DND-41 (cell line): Measurements from ENCODE around the gene MLLT1.

Source experiments
- ATAC-seq: fragments of 200-7000 bp; cut with Tn5 transposase; 3 replicates; pipeline ENCODE4 v1.9.1; 2021; ENCODE audit warnings: low read depth; ENCODE audit not compliant: insufficient read depth
- DNase-seq: peaks from one replicate; pipeline ENCODE4 v3.0.0-alpha.2; 2020
- H2AFZ ChIP-seq: 2 replicates; pipeline ENCODE4 v1.6.0; 2012; ENCODE audit warnings: low read depth, low read length
- H3K27ac ChIP-seq: 2 replicates; pipeline ENCODE4 v1.5.1; 2012; ENCODE audit warnings: low read length, inconsistent platforms
- H3K27me3 ChIP-seq: fragments of 200-600 bp; sonication (generic); 2 replicates; pipeline ENCODE4 v1.6.0; 2012; ENCODE audit warnings: low read length, mild to moderate bottlenecking, inconsistent platforms; ENCODE audit not compliant: insufficient read depth, poor library complexity
- H3K36me3 ChIP-seq: 2 replicates; pipeline ENCODE4 v1.5.1; 2012; ENCODE audit warnings: low read length, inconsistent platforms; ENCODE audit not compliant: insufficient read depth
- H3K4me1 ChIP-seq: 2 replicates; pipeline ENCODE4 v1.5.1; 2012; ENCODE audit warnings: mild to moderate bottlenecking, low read length; ENCODE audit not compliant: insufficient read depth
- H3K4me2 ChIP-seq: 2 replicates; pipeline ENCODE4 v1.6.0; 2012; ENCODE audit warnings: mild to moderate bottlenecking, moderate library complexity, low read length, inconsistent platforms; ENCODE audit not compliant: insufficient read depth
- H3K4me3 ChIP-seq, 2 experiments: fragments of 200-600 bp in 1 of 2; shearing (Covaris generic) in 1 of 2; 2 replicates each; pipeline ENCODE4 v1.5.1; 2012 to 2016; ENCODE audit warnings: inconsistent platforms in 2 of 2, low read length in 2 of 2, mild to moderate bottlenecking in 2 of 2, low read depth in 1 of 2, moderate library complexity in 1 of 2
- H3K79me2 ChIP-seq: 2 replicates; pipeline ENCODE4 v1.6.0; 2012; ENCODE audit warnings: low read length, inconsistent platforms; ENCODE audit not compliant: insufficient read depth
- H3K9ac ChIP-seq: 2 replicates; pipeline ENCODE4 v1.6.0; 2012; ENCODE audit warnings: low read depth, mild to moderate bottlenecking, inconsistent platforms, low read length, moderate library complexity
- H3K9me3 ChIP-seq: 2 replicates; pipeline ENCODE4 v1.5.1; 2012; ENCODE audit warnings: low read length, moderate library complexity, mild to moderate bottlenecking, inconsistent platforms; ENCODE audit not compliant: insufficient read depth, severe bottlenecking
- H4K20me1 ChIP-seq: 2 replicates; pipeline ENCODE4 v1.6.0; 2012; ENCODE audit warnings: low read length; ENCODE audit not compliant: insufficient read depth
- CTCF ChIP-seq: IDR thresholded peaks from 2 replicates; pipeline ENCODE4 v1.5.1; 2012; ENCODE audit warnings: borderline replicate concordance, low read length, moderate library complexity, mild to moderate bottlenecking; ENCODE audit not compliant: poor library complexity, severe bottlenecking; ENCODE audit errors: extremely low read depth
- EZH2 ChIP-seq: IDR thresholded peaks from 3 replicates; pipeline ENCODE4 v1.6.1; 2012; ENCODE audit warnings: borderline replicate concordance, low read depth, mild to moderate bottlenecking, moderate library complexity, low read length, inconsistent platforms; ENCODE audit not compliant: severe bottlenecking

The MLLT1 gene

GRCh38 chr19:6253954-6254733 lies 25.6 kb downstream of the MLLT1 start:
- H3K4me2 ChIP-seq: no peak overlapping the region
- H3K9me3 ChIP-seq: no peaks in the 10 kb centered on the region
- H3K9ac ChIP-seq: no peak overlapping the region
- no peak overlapping the region for H2AFZ ChIP-seq
- no peaks in the 10 kb centered on the region for H3K4me1 ChIP-seq
- ATAC-seq: no peak
- peaks cover 51% of the 10 kb centered on the region for H3K36me3 ChIP-seq
- peaks cover 97% of the 10 kb centered on the region for H3K79me2 ChIP-seq
- DNase-seq: no peak
- H3K27me3 ChIP-seq: no peaks in the 10 kb centered on the region
- no peak overlapping the region for H3K4me3 ChIP-seq
- H3K27ac ChIP-seq: no peak overlapping the region
- TF ChIP-seq CTCF: no peak
- no peak for TF ChIP-seq EZH2
- H4K20me1 ChIP-seq: peaks cover 72% of the 10 kb centered on the region

- Histone ChIP-seq H3K4me3 (no peak overlapping the region), H4K20me1 (peaks cover 68% of the 10 kb centered on the region), H3K4me2 (no peak overlapping the region), H3K36me3 (peaks cover 47% of the 10 kb centered on the region), H3K27ac (no peak overlapping the region), H3K79me2 (peaks cover 97% of the 10 kb centered on the region), H3K27me3 (no peaks in the 10 kb centered on the region), H2AFZ (no peak overlapping the region), H3K9ac (no peak overlapping the region), H3K9me3 (no peaks in the 10 kb centered on the region), H3K4me1 (no peaks in the 10 kb centered on the region)
- ATAC-seq (no peak), DNase-seq (no peak)
- TF ChIP-seq CTCF: no peak
- TF ChIP-seq EZH2: no peak
Measured at GRCh38 chr19:6252066-6252465, 27.7 kb downstream of the MLLT1 start.

GRCh38 chr19:6250909-6251308 lies 28.9 kb downstream of the MLLT1 start:
- ATAC-seq (no peak), DNase-seq (no peak)
- Histone ChIP-seq H3K4me1 (no peaks in the 10 kb centered on the region), H4K20me1 (peaks cover 68% of the 10 kb centered on the region), H3K36me3 (peaks cover 51% of the 10 kb centered on the region), H3K4me3 (no peak overlapping the region), H2AFZ (no peak overlapping the region), H3K27ac (no peak overlapping the region), H3K9me3 (no peaks in the 10 kb centered on the region), H3K27me3 (no peaks in the 10 kb centered on the region), H3K79me2 (peaks cover 98% of the 10 kb centered on the region), H3K4me2 (no peak overlapping the region), H3K9ac (no peak overlapping the region)
- TF ChIP-seq CTCF (no peak), EZH2 (no peak)
